Smooth muscle cell (in vitro differentiated cells): ENCODE results near the gene ZSCAN18. TPM values are rescaled to one million over a fixed set of nuclear protein-coding genes. Genes with fewer than 3 reads are reported as not detected.

ENCODE experiments used
- DNase-seq: peaks from one replicate; lab custom pipeline; 2025; ENCODE audit not compliant: unreplicated experiment; lab: John Stamatoyannopoulos, UW
- H2AFZ ChIP-seq: fragments of 200-600 bp; sonication (generic); 2 replicates; pipeline ENCODE4 v1.6.0; 2016; ENCODE audit warnings: antibody characterized with exemption, low read depth, mild to moderate bottlenecking
- H3F3A ChIP-seq: fragments of 200-600 bp; sonication (generic); 2 replicates; pipeline ENCODE4 v1.6.0; 2017; ENCODE audit warnings: antibody characterized with exemption, low read depth
- H3K27ac ChIP-seq: fragments of 200-600 bp; sonication (generic); 2 replicates; pipeline ENCODE4 v1.5.1; 2016; ENCODE audit warnings: low read depth, mild to moderate bottlenecking
- H3K27me3 ChIP-seq: fragments of 200-600 bp; sonication (generic); 2 replicates; pipeline ENCODE4 v1.6.1; 2016; ENCODE audit warnings: low read depth, mild to moderate bottlenecking
- H3K36me3 ChIP-seq: fragments of 200-600 bp; sonication (generic); 2 replicates; pipeline ENCODE4 v1.5.1; 2016; ENCODE audit warnings: low read depth
- H3K4me1 ChIP-seq: fragments of 200-600 bp; sonication (generic); 2 replicates; pipeline ENCODE4 v1.5.1; 2016; ENCODE audit warnings: low read depth
- H3K4me2 ChIP-seq: fragments of 200-600 bp; sonication (generic); 2 replicates; pipeline ENCODE4 v1.6.0; 2016; ENCODE audit warnings: mild to moderate bottlenecking
- H3K4me3 ChIP-seq: fragments of 200-600 bp; sonication (generic); 2 replicates; pipeline ENCODE4 v1.5.1; 2016; ENCODE audit warnings: mild to moderate bottlenecking
- H3K79me2 ChIP-seq: fragments of 200-600 bp; sonication (generic); 2 replicates; pipeline ENCODE4 v1.6.0; 2016; ENCODE audit warnings: low read depth, mild to moderate bottlenecking
- H3K9ac ChIP-seq: fragments of 200-600 bp; sonication (generic); 2 replicates; pipeline ENCODE4 v1.6.0; 2016; ENCODE audit warnings: low read depth
- H3K9me3 ChIP-seq: fragments of 200-600 bp; sonication (generic); replicated peaks from 2 replicates; pipeline ENCODE4 v1.5.1; 2016; ENCODE audit warnings: low read depth
- H4K20me1 ChIP-seq: fragments of 200-600 bp; sonication (generic); 2 replicates; pipeline ENCODE4 v1.6.0; 2016; ENCODE audit warnings: low read depth
- CTCF ChIP-seq: fragments of 200-600 bp; sonication (generic); IDR thresholded peaks from 2 replicates; pipeline ENCODE4 v1.5.1; 2017; ENCODE audit warnings: borderline replicate concordance, mild to moderate bottlenecking, antibody characterized with exemption; ENCODE audit not compliant: insufficient read depth, poor library complexity, severe bottlenecking
- WGBS: methylation state at CpG from one replicate; pipeline ENCODE4 v1.1.7; 2016; ENCODE audit warnings: low lambda C conversion rate; 5-methylcytosine and 5-hydroxymethylcytosine counted together
- polyA plus RNA-seq: library from polyadenylated mRNA; unstranded; fragments of >200 nt; fragmentation: Nextera tagmentation; extraction: Ambion mirVana; gene quantifications from 2 replicates; pipeline ENCODE4 v1.2.1, GENCODE V29; 2016
- total RNA-seq: library from RNA; depleted of rRNA; stranded (reverse); fragments of >200 nt; gene quantifications from 2 replicates; pipeline ENCODE4 v1.2.3, GENCODE V29; 2014

The ZSCAN18 gene
- total and polyA plus RNA-seq, 2 experiments from 2014 or later: 32.9 to 54.6 TPM

DNA sequence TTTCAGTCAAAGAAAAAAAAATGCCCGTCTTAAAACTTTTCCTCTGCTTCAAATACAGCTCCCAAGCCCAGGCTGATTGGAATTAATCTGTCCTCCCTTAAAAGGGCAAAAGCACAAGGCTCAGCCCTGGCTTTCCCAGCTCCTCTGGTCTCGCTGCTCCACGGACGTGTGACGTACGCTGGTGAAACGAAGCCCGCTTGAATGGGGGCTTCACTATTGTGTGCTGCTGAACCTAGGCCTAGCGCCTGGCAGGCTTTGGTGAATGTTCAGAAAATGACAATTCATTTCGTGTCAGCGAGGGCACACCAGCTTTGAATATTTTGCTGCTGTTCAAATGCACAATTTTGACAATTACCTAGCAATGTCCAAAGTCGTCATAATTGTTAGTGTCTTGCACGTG is 39.6 kb downstream of the ZSCAN18 start:
- H3K9ac ChIP-seq: no peak overlapping the region
- peak overlapping the region; percentile 82 for H3K4me2 ChIP-seq
- whole genome bisulfite sequencing: 93% methylated on average over 13 of the region's 13 CpGs
- peak overlapping the region; percentile 77 for H2AFZ ChIP-seq
- no peaks in the 10 kb centered on the region for H3F3A ChIP-seq
- no peaks in the 10 kb centered on the region for H3K27me3 ChIP-seq
- H3K9me3 ChIP-seq: peaks cover 1% of the 10 kb centered on the region
- peaks cover 2% of the 10 kb centered on the region for H3K36me3 ChIP-seq
- no peak for DNase-seq
- no peak overlapping the region for H3K27ac ChIP-seq
- H3K4me1 ChIP-seq: no peaks in the 10 kb centered on the region
- peak overlapping the region; percentile 61 for H3K4me3 ChIP-seq
- no peaks in the 10 kb centered on the region for H4K20me1 ChIP-seq
- H3K79me2 ChIP-seq: no peaks in the 10 kb centered on the region
- TF ChIP-seq CTCF: no peak

DNA sequence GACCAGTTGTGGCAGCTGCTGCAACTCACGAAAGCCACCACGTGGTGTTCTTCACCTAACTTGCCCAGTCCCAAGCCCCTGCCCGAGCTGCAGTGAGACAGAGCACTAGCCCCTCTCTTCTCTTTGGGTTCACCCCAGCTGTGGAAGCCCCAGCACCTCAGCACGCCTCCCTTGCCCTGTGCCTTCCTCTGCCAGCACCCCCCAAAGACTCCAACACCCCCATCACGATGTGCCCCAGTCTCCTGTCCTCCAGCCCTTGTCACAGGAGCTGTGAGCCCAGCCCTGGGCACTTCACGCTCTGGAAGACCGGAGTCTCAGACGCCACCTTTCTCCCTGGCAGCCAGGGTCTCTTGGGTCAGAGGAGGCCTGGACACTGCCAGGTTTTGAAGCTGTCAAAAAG is 41.2 kb downstream of the ZSCAN18 start:
- Histone ChIP-seq H3F3A (no peaks in the 10 kb centered on the region), H4K20me1 (no peaks in the 10 kb centered on the region), H3K27ac (no peak overlapping the region), H3K9me3 (no peaks in the 10 kb centered on the region), H3K4me3 (no peak overlapping the region), H3K79me2 (no peaks in the 10 kb centered on the region), H3K4me2 (no peak overlapping the region), H3K4me1 (no peaks in the 10 kb centered on the region), H2AFZ (no peak overlapping the region), H3K36me3 (no peaks in the 10 kb centered on the region), H3K9ac (no peak overlapping the region), H3K27me3 (no peaks in the 10 kb centered on the region)
- no peak for TF ChIP-seq CTCF
- 88% methylated on average over 6 of the region's 8 CpGs for WGBS
- DNase-seq: no peak

DNA sequence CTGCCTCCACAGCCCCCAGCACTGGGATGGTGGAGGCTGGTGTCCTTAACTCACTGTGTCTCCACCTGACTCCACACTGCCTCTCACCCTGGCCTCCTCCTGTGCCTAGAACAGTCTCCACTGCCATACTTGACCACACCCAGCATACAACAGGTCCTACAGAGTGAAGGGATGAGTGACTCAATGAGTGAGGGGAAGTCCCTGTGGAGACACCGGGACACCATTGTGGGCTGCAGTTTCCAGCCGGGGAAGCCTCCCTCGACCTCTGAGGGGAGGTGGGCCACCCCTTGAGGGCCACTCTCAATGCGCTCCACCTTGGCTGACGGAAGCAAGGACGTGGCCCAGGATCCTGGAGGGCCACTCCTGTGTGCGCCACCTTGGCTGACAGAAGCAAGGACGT is 41.8 kb downstream of the ZSCAN18 start:
- H3K4me2 ChIP-seq: no peak overlapping the region
- no peak overlapping the region for H2AFZ ChIP-seq
- no peak for DNase-seq
- H3K27me3 ChIP-seq: no peaks in the 10 kb centered on the region
- no peaks in the 10 kb centered on the region for H4K20me1 ChIP-seq
- H3K36me3 ChIP-seq: no peaks in the 10 kb centered on the region
- no peaks in the 10 kb centered on the region for H3K79me2 ChIP-seq
- WGBS: 91% methylated on average over 6 of the region's 8 CpGs
- no peaks in the 10 kb centered on the region for H3K4me1 ChIP-seq
- H3K9me3 ChIP-seq: no peaks in the 10 kb centered on the region
- no peaks in the 10 kb centered on the region for H3F3A ChIP-seq
- H3K9ac ChIP-seq: no peak overlapping the region
- TF ChIP-seq CTCF: no peak
- no peak overlapping the region for H3K27ac ChIP-seq
- H3K4me3 ChIP-seq: no peak overlapping the region
